ENCODE data around the gene BEAN1. TPM values are rescaled to one million over a fixed set of nuclear protein-coding genes. Genes with fewer than 3 reads are reported as not detected.

BEAN1 gene
- total RNA-seq, 1 experiment from 2014 or later = 0.37 TPM

GRCh38 chr16:66490774-66491715, 64.0 kb downstream of the BEAN1 start:
- Histone ChIP-seq H3K4me1 (replicated peaks; ENCODE audit: insufficient read depth) (peaks cover 24% of the 10 kb centered on the region), H2AFZ (no peak overlapping the region), H3K9me3 (ENCODE audit: insufficient read depth, low read depth) (no peaks in the 10 kb centered on the region), H3K9me2 (ENCODE audit: insufficient read depth) (no peaks in the 10 kb centered on the region), H3K27ac (no peak overlapping the region), H3K27me3 (ENCODE audit: insufficient read depth, low read depth) (no peaks in the 10 kb centered on the region), H3K36me3 (ENCODE audit: low read depth) (no peaks in the 10 kb centered on the region), H3K4me3 (no peak overlapping the region), H3K79me2 (ENCODE audit: low read depth) (no peaks in the 10 kb centered on the region), H3K4me2 (no peak overlapping the region), H3F3A (ENCODE audit: insufficient read depth, low read depth) (peaks cover 18% of the 10 kb centered on the region), H4K20me1 (ENCODE audit: insufficient read depth) (no peaks in the 10 kb centered on the region)
- no peak for TF ChIP-seq EZH2 (IDR thresholded peaks at IDR 0.05; ENCODE audit: low read depth)
- TF ChIP-seq, protein P1, sequence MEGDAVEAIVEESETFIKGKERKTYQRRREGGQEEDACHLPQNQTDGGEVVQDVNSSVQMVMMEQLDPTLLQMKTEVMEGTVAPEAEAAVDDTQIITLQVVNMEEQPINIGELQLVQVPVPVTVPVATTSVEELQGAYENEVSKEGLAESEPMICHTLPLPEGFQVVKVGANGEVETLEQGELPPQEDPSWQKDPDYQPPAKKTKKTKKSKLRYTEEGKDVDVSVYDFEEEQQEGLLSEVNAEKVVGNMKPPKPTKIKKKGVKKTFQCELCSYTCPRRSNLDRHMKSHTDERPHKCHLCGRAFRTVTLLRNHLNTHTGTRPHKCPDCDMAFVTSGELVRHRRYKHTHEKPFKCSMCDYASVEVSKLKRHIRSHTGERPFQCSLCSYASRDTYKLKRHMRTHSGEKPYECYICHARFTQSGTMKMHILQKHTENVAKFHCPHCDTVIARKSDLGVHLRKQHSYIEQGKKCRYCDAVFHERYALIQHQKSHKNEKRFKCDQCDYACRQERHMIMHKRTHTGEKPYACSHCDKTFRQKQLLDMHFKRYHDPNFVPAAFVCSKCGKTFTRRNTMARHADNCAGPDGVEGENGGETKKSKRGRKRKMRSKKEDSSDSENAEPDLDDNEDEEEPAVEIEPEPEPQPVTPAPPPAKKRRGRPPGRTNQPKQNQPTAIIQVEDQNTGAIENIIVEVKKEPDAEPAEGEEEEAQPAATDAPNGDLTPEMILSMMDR (conservative IDR thresholded peaks at IDR 0.05) = no peak
- ChIA-PET CTCF (no interaction called here), POLR2A (ENCODE audit: unreplicated experiment) (no interaction called here)
- BruUV-seq (replicated peaks) = no TSS peak
- intact Hi-C loops (cut with micrococcal nuclease; ENCODE audit: unreplicated experiment) = no loop called here
- DNase-seq = peak in 1 of 2 experiments; percentile 8

DNA sequence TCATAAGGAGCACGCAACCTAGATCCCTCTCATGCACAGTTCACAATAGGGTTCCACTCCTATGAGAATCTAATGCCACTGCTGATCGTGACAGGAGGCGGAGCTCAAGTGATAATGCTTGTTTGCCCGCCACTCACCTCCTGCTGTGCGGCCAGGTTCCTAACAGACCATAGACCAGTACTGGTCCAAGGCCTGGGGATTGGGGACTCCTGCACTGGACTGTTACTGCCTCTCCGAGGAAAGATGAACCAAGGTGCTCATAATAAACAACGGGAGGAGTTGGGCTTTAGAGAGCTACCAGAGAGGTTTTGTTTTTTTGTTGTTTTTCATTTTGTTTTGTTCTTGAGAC, 64.6 kb downstream of the BEAN1 start:
- no peaks in the 10 kb centered on the region for H3K9me3 ChIP-seq (ENCODE audit: insufficient read depth, low read depth)
- no peak overlapping the region for H3K4me3 ChIP-seq
- peaks cover 11% of the 10 kb centered on the region for H3F3A ChIP-seq (ENCODE audit: insufficient read depth, low read depth)
- POLR2A ChIA-PET (ENCODE audit: unreplicated experiment) = no interaction called here
- H3K36me3 ChIP-seq (ENCODE audit: low read depth) = no peaks in the 10 kb centered on the region
- no TSS peak for BruUV-seq (replicated peaks)
- H2AFZ ChIP-seq = no peak overlapping the region
- intact Hi-C loops (cut with micrococcal nuclease; ENCODE audit: unreplicated experiment) = no loop called here
- no peak overlapping the region for H3K27ac ChIP-seq
- no peaks in the 10 kb centered on the region for H3K27me3 ChIP-seq (ENCODE audit: insufficient read depth, low read depth)
- H3K9me2 ChIP-seq (ENCODE audit: insufficient read depth) = no peaks in the 10 kb centered on the region
- H4K20me1 ChIP-seq (ENCODE audit: insufficient read depth) = no peaks in the 10 kb centered on the region
- TF ChIP-seq, protein P1 (conservative IDR thresholded peaks at IDR 0.05) = no peak
- no peak for TF ChIP-seq EZH2 (IDR thresholded peaks at IDR 0.05; ENCODE audit: low read depth)
- H3K4me2 ChIP-seq = no peak overlapping the region
- DNase-seq = no peak
- H3K79me2 ChIP-seq (ENCODE audit: low read depth) = no peaks in the 10 kb centered on the region
- CTCF ChIA-PET = no interaction called here
- peaks cover 18% of the 10 kb centered on the region for H3K4me1 ChIP-seq (replicated peaks; ENCODE audit: insufficient read depth)

- Histone ChIP-seq H3F3A (ENCODE audit: insufficient read depth, low read depth) (no peaks in the 10 kb centered on the region), H3K27me3 (ENCODE audit: insufficient read depth, low read depth) (no peaks in the 10 kb centered on the region), H3K79me2 (ENCODE audit: low read depth) (no peaks in the 10 kb centered on the region), H3K27ac (no peak overlapping the region), H3K9me3 (ENCODE audit: insufficient read depth, low read depth) (no peaks in the 10 kb centered on the region; the same call in 1 of the 2 replicates), H3K4me1 (replicated peaks; ENCODE audit: insufficient read depth) (no peaks in the 10 kb centered on the region), H2AFZ (no peak overlapping the region), H3K9me2 (ENCODE audit: insufficient read depth) (no peaks in the 10 kb centered on the region), H3K36me3 (ENCODE audit: low read depth) (no peaks in the 10 kb centered on the region), H3K4me3 (no peak overlapping the region), H4K20me1 (ENCODE audit: insufficient read depth) (no peaks in the 10 kb centered on the region), H3K4me2 (no peak overlapping the region)
- intact Hi-C loops (cut with micrococcal nuclease; ENCODE audit: unreplicated experiment) = no loop called here
- no TSS peak for BruUV-seq (replicated peaks)
- DNase-seq = peak in 1 of 2 experiments; percentile 12
- CTCF ChIA-PET = no interaction called here
- TF ChIP-seq, protein P1 (conservative IDR thresholded peaks at IDR 0.05) = no peak
- no peak for TF ChIP-seq EZH2 (IDR thresholded peaks at IDR 0.05; ENCODE audit: low read depth)
- POLR2A ChIA-PET (ENCODE audit: unreplicated experiment) = no interaction called here
Measured at GRCh38 chr16:66493490-66494401, 66.7 kb downstream of the BEAN1 start.

All from PC-9 (cell line).